ENCODE results near the gene ITCH.
"Not testable (repeated sequence)": the region's sequence is repeated elsewhere in the genome, so short reads cannot be mapped to it uniquely, and the experiment has no call there.

Gene ITCH

GRCh38 chr20:34363062-34363464 is at the start of gene ITCH:
Gene ITCH (plus strand): TSS chr20:34363273. CDS start chr20:34393812, 30,539 bp downstream.
- DNase-seq = peak; percentile 89 to 92

GRCh38 chr20:34315236-34315635 is 47.8 kb upstream of the ITCH start:
- no peak for DNase-seq

DNA sequence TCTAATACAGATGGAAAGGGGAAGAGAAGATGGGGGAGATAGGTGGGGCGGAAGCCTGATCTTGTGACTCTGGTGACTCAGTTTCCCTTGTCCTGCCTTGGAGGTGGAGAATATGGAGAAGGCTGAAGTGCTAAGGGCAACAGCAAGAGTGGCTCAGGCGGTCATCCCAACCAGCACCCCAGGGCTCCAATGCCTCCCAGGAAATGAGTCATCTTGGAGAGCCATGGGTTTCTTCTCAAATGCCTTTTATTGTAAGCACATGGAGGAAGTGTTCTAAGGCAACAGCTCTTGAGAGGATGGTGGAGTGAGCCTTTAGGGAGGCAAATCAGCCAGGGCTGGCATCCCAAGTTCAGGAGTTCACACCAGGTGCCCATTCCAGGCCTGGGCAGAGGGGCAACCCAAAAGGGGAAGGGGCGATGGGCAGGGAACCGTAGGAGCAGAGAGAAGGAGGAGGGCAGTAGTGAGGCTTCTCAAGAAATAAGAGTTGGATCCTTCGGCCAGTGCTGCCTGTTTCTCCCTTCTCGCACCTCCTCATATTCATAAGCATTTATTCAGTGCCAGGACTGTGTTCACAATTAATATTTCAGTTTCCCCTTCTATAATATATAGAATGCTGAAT is 46.8 kb upstream of the ITCH start:
- no peak for DNase-seq

DNA sequence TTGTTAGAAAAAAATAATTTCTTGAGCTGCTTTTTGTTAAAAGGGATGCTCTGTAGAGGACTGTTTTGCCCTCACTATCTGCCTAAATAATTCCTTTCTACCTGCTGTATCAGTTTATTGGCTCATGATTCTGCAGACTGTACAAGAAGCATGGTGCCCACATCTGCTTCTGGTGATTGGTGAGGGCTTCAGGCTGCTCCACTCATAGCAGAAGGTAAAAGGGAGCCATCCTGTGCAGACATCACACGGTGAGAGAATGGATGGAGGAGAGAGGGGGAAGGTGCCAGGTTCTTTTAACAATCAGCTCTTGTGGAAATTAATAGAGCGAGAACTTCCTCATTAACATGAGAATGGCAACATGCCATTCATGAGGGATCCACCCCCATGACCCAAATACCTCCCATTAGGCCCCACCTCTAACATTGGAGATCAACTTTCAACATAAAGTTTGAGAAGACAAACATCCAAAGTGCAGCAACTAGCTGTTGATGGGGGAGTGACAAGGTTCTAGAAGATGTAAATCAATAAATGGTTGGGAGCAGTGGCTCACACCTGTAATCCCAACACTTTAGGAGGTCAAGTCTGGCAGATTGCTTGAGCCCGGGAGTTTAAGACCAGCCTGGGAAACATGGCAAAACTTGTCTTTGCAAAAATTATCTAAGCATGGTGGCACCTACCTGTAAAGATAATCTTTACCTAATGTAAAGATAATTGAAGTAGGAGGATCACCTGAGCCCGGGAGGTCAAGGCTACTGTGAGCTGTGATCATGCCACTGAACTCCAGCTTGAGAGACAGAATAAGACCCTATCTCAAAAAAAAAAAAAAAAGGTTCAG is 44.2 kb upstream of the ITCH start:
- DNase-seq = no peak

GRCh38 chr20:34320861-34321260 is 42.2 kb upstream of the ITCH start:
- DNase-seq = no peak

- DNase-seq = no peak
Observed at GRCh38 chr20:34322267-34323105, 40.6 kb upstream of the ITCH start.

- no peak for DNase-seq
Observed at GRCh38 chr20:34324541-34324940, 38.5 kb upstream of the ITCH start.

DNA sequence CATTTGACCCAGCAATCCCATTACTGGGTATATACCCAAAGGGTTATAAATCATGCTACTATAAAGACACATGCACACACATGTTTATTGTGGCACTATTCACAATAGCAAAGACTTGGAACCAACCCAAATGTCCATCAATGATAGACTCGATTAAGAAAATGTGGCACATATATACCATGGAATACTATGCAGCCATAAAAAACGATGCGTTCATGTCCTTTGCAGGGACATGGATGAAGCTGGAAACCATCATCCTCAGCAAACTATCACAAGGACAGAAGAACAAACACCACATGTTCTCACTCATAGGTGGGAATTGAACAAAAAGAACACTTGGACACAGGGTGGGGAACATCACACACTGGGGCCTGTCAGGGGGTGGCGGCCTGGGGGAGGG is 34.9 kb upstream of the ITCH start:
- not testable (repeated sequence) for DNase-seq

DNA sequence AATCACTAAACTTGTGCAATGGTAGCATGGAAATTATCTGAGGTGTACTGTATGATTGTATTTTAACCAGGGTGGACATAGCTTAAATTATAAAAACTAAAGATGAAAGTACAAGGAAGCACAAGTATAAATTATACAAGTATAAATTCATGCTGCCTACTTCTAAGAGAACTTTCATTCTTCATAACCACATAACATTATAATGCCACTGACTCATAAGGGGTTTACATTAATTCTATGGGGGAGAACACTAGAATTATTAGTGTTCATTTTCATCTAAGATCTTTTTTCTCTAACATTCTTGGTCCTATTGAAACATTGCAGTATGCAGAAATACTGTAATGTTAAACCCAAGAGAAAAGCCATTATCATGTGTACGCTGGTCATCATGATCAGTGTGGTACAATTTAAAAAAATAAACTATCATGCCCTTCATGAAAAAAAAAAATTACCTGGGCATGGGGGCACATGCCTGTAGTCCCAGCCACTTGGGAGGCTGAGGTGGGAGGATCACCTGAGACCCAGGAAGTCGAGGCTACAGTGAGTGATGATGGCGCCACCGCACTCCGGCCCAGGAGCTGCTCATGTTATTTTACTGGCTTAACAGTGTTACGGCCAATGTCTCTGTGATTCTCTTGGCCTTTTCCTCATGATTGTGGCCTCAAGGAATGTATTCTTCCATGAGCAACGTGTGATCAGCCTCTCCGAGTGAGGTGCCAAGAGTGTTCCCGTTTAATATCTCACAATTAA is 34.0 kb upstream of the ITCH start:
- DNase-seq = no peak

DNA sequence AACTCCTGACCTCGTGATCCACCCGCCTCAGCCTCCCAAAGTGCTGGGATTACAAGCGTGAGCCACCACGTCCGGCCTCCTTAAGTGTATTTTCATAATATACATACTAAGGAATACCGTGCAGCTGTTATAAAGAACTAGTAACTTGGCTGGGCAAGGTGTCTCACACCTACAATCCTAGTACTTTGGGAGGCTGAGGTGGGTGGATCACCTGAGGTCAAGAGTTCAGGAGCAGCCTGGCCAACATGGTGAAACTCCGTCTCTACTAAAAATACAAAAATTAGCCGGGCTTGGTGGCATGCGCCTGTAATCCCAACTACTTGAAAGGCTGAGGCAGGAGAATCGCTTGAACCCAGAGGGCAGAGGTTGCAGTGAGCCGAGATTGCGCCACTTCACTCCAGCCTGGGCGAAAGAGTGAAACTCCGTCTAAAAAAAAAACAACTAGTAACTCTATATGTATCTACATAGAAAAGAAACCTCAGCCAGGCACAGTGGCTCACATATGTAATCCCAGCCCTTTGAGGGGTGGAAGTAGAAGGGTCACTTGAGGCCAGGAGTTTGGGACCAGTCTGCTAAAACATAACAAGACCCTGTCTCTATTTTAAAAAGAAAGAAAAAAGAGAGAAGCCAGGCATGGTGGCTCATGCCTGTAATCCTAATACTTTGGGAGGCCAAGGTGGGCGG is 32.1 kb upstream of the ITCH start:
- DNase-seq = not testable (repeated sequence)

- no peak for DNase-seq
Observed at GRCh38 chr20:34331838-34332237, 31.2 kb upstream of the ITCH start.

DNA sequence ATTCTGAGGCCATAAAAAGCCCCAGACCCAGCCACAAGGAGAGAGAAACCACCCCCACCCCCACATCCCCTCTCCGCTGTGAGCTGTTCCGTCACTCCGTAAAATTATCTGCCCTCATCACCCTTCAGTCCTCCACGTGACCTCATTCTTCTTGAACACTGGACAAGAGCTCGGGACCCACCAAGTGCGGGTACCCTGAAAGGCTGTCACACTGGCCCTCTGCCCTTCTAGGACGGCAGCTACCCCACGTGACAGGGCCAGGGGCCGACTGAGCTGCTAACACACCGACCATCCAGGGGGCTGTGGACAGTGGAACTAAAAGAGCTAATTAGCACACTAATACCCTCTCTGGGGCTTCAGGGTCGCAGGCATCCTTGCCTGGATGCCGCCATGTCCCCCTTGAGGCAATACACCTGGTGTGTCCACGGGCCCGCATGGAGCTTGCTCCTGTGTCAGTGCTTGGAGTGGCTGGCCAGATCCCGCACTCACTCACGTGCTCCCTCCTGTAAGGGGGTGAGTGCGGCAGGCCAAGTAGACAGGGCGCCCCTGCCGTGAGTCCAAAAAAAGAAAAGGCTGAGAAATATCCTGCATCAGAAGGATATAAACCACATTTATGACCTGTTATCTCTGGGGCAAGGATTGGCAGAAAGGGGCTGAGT is 30.7 kb upstream of the ITCH start:
- no peak for DNase-seq

DNA sequence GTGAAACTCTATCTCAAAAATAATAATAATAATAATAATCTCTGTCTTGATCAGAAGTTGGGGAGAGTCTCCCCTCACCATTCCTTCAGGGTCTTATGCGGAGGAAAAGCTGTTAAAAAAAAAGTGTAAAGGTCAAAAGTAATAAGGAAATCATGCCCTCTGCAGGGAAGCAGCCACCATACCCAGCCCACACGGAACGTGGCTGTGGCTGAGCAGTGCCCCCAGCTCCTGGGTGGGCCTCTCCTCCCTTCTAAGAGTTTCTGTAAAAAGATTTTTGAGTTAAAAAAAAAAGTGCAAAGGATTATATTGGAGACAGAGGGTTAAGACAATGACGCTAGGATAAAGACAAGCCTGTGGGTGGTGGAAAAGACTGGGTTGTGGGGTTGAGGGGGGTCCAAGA is 29.3 kb upstream of the ITCH start:
- DNase-seq = no peak

- no peak for DNase-seq
Observed at GRCh38 chr20:34334654-34335407, 28.2 kb upstream of the ITCH start.

- no peak for DNase-seq
Observed at GRCh38 chr20:34337544-34337943, 25.5 kb upstream of the ITCH start.

GRCh38 chr20:34337982-34338726 is 24.9 kb upstream of the ITCH start:
- DNase-seq = no peak

- DNase-seq = not testable (repeated sequence)
Observed at GRCh38 chr20:34340726-34341125, 22.3 kb upstream of the ITCH start.

- DNase-seq = not testable (repeated sequence)
Observed at GRCh38 chr20:34341199-34341598, 21.9 kb upstream of the ITCH start.

DNA sequence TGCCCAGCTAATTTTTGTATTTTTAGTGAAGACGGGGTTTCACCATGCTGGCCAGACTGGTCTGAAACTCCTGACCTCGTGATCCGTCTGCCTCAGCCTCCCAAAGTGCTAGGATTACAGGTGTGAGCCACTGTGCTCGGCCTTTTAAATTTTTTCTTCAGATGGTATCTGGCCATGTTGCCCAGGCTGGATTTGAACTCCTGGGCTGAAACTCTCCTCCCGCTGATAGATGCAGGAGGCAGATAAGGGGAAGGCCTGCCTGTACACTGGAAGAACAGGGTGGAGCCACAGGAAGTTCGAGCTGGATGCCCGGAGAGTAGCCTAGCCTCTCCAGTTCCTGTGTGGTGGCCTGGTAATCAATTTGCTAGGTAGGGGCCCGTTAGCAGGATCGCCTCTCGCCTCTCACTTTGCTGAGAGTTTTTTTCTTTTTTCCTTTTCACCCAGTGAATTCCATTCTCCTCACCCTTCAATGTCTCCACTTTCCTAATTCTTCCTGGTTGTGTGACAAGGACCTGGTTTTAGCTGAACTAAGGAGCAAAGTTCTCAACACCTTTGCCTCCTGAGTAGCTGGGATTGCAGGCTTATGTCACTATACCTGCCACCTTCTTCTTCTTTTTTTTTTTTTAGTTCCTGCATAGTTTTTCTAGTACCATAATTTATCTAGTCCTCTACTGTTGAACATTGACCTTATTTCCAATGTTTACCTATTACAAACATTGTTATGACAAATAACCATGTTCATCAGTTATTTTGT is 19.4 kb upstream of the ITCH start:
- DNase-seq = no peak

All from stimulated activated CD4-positive, alpha-beta T cell treated with anti-CD3 and anti-CD28 coated beads, Interleukin-4, amount 100 ng/mL, for 4 hours (primary cell).